BJ (cell line): Measurements from ENCODE around the gene LPIN3. TPM values are rescaled to one million over a fixed set of nuclear protein-coding genes. Genes with fewer than 3 reads are reported as not detected.

Experiments used
- CTCF ChIA-PET: fragments of 350-600 bp; formaldehyde crosslinking; extraction: SDS; loops from one replicate; lab custom pipeline; 2021; ENCODE audit warnings: antibody characterized with exemption, inconsistent platforms; lab: Yijun Ruan, JAX
- POLR2A ChIA-PET: fragments of 300-600 bp; sonication (Branson Sonifier 250); formaldehyde crosslinking; extraction: SDS; loops from one replicate; lab custom pipeline; 2021; ENCODE audit warnings: antibody characterized with exemption; lab: Charles Lee
- DNase-seq: peaks from one replicate; pipeline ENCODE4 v3.0.0-alpha.2; 2011; ENCODE audit warnings: low read depth
- H3K27me3 ChIP-seq: 2 replicates; pipeline ENCODE4 v1.6.0; 2011; ENCODE audit warnings: low read length; ENCODE audit not compliant: control insufficient read depth, insufficient read depth
- H3K36me3 ChIP-seq: 2 replicates; pipeline ENCODE4 v1.5.1; 2011; ENCODE audit warnings: low read length; ENCODE audit not compliant: control insufficient read depth, insufficient read depth
- H3K4me3 ChIP-seq: 2 replicates; pipeline ENCODE4 v1.5.1; 2011; ENCODE audit warnings: low read depth, mild to moderate bottlenecking, control low read depth, low read length
- CTCF ChIP-seq: IDR thresholded peaks from 2 replicates; pipeline ENCODE4 v1.5.1; 2011; ENCODE audit warnings: low read depth, mild to moderate bottlenecking, control low read depth, inconsistent platforms, low read length, moderate library complexity; ENCODE audit not compliant: insufficient read depth
- polyA plus RNA-seq: library from polyadenylated mRNA; depleted of rRNA; stranded (reverse); fragments of >200 nt; gene quantifications from 2 replicates; pipeline ENCODE4 v1.2.3, GENCODE V29; 2011

LPIN3 gene
- polyA plus RNA-seq, 1 experiment: 11.5 TPM

- no peak overlapping the region for H3K4me3 ChIP-seq
- ChIA-PET CTCF (interaction anchor here (1.4 kb wide), 3 partner anchors 11 to 46 kb away, joined by 3 to 4 read pairs (median 3); no protein-coding TSS in a partner anchor), POLR2A (no interaction called here)
- H3K36me3 ChIP-seq: no peaks in the 10 kb centered on the region
- peaks cover 46% of the 10 kb centered on the region for H3K27me3 ChIP-seq
- no peak for TF ChIP-seq CTCF
- no peak for DNase-seq
These were observed 24.5 kb downstream of the LPIN3 start for GRCh38 chr20:41364967-41365765.

- no peak for TF ChIP-seq CTCF
- no peak for DNase-seq
- peak overlapping the region; percentile 6; the same call in 1 of the 2 replicates for H3K4me3 ChIP-seq
- ChIA-PET POLR2A (no interaction called here), CTCF (interaction anchor here (1.4 kb wide), 2 partner anchors 10 to 44 kb away, joined by 3 to 4 read pairs; no protein-coding TSS in a partner anchor)
- peaks cover 48% of the 10 kb centered on the region for H3K27me3 ChIP-seq
- no peaks in the 10 kb centered on the region for H3K36me3 ChIP-seq
These were observed 25.3 kb downstream of the LPIN3 start for GRCh38 chr20:41365777-41366545.

GRCh38 chr20:41366546-41367392 is 26.1 kb downstream of the LPIN3 start, which contains the start of gene EMILIN3:
Gene EMILIN3 (minus strand): TSS chr20:41366818. CDS start chr20:41366634, 184 bp downstream.
- Histone ChIP-seq H3K4me3 (peak within 1 kb of the TSS; percentile 6; the same call in 1 of the 2 replicates), H3K36me3 (no peaks in the 10 kb centered on the region), H3K27me3 (peaks cover 48% of the 10 kb centered on the region)
- ChIA-PET CTCF (interaction anchor here (1.4 kb wide), 1 partner anchor 43 kb away, joined by 3 read pairs; no protein-coding TSS in a partner anchor), POLR2A (no interaction called here)
- DNase-seq: no peak
- TF ChIP-seq CTCF: no peak

- DNase-seq: no peak
- Histone ChIP-seq H3K27me3 (peaks cover 50% of the 10 kb centered on the region), H3K4me3 (no peak overlapping the region), H3K36me3 (no peaks in the 10 kb centered on the region)
- no peak for TF ChIP-seq CTCF
- CTCF ChIA-PET: no interaction called here
- POLR2A ChIA-PET: no interaction called here
These were observed 26.7 kb downstream of the LPIN3 start for GRCh38 chr20:41367393-41367695.
